ENCODE data around the gene DOK7.

DNA sequence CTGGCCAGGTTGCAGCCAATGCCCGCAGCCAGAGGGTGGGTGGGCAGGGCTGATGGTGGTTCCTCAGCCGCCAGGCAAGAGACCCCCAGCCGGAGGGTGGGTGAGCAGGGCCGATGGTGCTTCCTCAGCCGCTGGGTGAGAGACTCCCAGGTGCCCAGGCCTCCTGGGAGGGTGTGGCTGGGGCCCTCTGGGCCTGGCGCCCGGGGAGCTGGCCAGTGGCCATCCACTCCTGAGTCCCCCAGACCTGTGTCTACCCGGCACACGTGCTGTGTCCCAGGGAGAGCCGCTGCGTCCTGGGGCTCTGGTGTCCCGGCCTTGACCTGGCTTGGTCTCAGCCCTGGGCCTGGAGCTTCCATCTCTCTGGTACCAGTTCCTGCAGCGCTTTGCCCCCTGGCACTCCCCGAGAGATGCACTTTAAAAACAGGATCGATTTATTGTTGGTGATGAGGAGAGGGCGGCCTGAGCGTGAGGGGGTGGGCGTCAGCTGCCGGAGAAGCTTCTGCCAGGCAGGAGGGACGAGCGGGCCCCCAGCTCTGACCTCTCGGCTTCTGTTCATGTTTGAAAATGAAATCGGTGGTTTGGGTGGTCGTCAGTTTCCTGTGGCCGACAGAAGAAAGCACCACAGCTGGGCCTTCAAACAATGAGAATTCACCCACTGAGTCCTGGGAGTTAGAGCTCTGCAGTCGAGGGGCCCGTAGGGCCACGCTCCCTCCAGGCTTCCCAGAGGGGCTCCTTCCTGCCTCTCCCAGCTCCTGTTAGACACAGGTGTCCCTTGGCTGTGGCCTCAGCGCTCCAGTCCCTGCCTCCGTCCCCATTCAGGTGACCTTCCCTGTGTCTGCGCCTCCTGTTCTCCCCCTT is 6.5 kb downstream of the DOK7 start:
- TF ChIP-seq, protein P1, sequence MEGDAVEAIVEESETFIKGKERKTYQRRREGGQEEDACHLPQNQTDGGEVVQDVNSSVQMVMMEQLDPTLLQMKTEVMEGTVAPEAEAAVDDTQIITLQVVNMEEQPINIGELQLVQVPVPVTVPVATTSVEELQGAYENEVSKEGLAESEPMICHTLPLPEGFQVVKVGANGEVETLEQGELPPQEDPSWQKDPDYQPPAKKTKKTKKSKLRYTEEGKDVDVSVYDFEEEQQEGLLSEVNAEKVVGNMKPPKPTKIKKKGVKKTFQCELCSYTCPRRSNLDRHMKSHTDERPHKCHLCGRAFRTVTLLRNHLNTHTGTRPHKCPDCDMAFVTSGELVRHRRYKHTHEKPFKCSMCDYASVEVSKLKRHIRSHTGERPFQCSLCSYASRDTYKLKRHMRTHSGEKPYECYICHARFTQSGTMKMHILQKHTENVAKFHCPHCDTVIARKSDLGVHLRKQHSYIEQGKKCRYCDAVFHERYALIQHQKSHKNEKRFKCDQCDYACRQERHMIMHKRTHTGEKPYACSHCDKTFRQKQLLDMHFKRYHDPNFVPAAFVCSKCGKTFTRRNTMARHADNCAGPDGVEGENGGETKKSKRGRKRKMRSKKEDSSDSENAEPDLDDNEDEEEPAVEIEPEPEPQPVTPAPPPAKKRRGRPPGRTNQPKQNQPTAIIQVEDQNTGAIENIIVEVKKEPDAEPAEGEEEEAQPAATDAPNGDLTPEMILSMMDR (IDR thresholded peaks at IDR 0.05), result no peak
- TF ChIP-seq POLR2A (IDR thresholded peaks at IDR 0.05) (no peak), POLR2AphosphoS5 (IDR thresholded peaks at IDR 0.05) (no peak)
